HepG2 (cell line): ENCODE data around the gene MRGPRE. TPM values are rescaled to one million over a fixed set of nuclear protein-coding genes. Genes with fewer than 3 reads are reported as not detected.

Experiments
- ARID2 ChIP-seq: sonication (generic); formaldehyde crosslinking; IDR thresholded peaks from 2 replicates; pipeline ENCODE4 v1.8.1; 2022; ENCODE audit warnings: mild to moderate bottlenecking, missing genetic modification reagents, borderline replicate concordance
- ATF7 ChIP-seq, 2 experiments: fragments of 450-650 bp in 1 of 2; sonication (generic) in 1 of 2; formaldehyde crosslinking in 1 of 2; IDR thresholded peaks; 2 replicates each; pipeline versions ENCODE4 v1.4.0 to v1.6.1; 2016 to 2020; ENCODE audit warnings: antibody characterized with exemption in 1 of 2, mild to moderate bottlenecking in 1 of 2, missing genetic modification reagents in 1 of 2
- CREB1 ChIP-seq, 2 experiments: fragments of 450-650 bp in 1 of 2; IDR thresholded peaks; 2 replicates each; pipeline ENCODE4 v1.6.1; 2016 to 2017; ENCODE audit warnings: control low read depth in 1 of 2, mild to moderate bottlenecking in 1 of 2, missing compliant biosample characterization in 1 of 2, missing genetic modification characterization in 1 of 2
- ESRRA ChIP-seq: sonication (generic); formaldehyde crosslinking; IDR thresholded peaks from 2 replicates; pipeline ENCODE4 v1.5.1; 2020; ENCODE audit warnings: mild to moderate bottlenecking, low read depth, missing genetic modification reagents
- KDM4B ChIP-seq: sonication (generic); formaldehyde crosslinking; IDR thresholded peaks from 2 replicates; pipeline ENCODE4 v1.4.0; 2020; ENCODE audit warnings: missing genetic modification reagents
- ZNF318 ChIP-seq: sonication (generic); formaldehyde crosslinking; IDR thresholded peaks from 2 replicates; pipeline ENCODE4 v1.4.0; 2020; ENCODE audit warnings: mild to moderate bottlenecking, missing genetic modification reagents
- ZNF678 ChIP-seq: sonication (generic); formaldehyde crosslinking; IDR thresholded peaks from 2 replicates; pipeline ENCODE4 v1.4.0; 2020; ENCODE audit warnings: mild to moderate bottlenecking, missing genetic modification reagents
- ZNF704 ChIP-seq: sonication (generic); formaldehyde crosslinking; IDR thresholded peaks from 2 replicates; pipeline ENCODE4 v1.8.1; 2023; ENCODE audit warnings: mild to moderate bottlenecking, inconsistent platforms, moderate library complexity, missing genetic modification reagents, borderline replicate concordance
- polyA plus RNA-seq, 8 experiments: library from polyadenylated mRNA; depleted of rRNA in 3 of 8; stranded (reverse) in 7 of 8; unstranded in 1 of 8; fragments of >200 nt; fragmentation: Illumina TruSeq in 4 of 8; extraction: Trizol in 4 of 8; gene quantifications; 2 replicates each; pipeline versions ENCODE4 v1.2.1 to v1.2.3, GENCODE V29; 2011 to 2016; ENCODE audit warnings: low read depth in 4 of 8, missing spikeins in 1 of 8, mixed read lengths in 1 of 8; ENCODE audit not compliant: insufficient read depth in 1 of 8
- total RNA-seq, 5 experiments: library from RNA; depleted of rRNA; stranded (reverse); fragments of >200 nt; fragmentation: Illumina TruSeq; extraction: Trizol; gene quantifications; 2 replicates each; pipeline ENCODE4 v1.2.3, GENCODE V29; 2016; ENCODE audit warnings: low read depth in 1 of 5
- TF ChIP-seq, protein P1 (sequence below): sonication (generic); formaldehyde crosslinking; IDR thresholded peaks from 2 replicates; pipeline ENCODE4 v1.4.0; 2020; ENCODE audit warnings: missing genetic modification reagents

Gene MRGPRE
- total and polyA plus RNA-seq, 2 of the 13 experiments (the other 11 are each of a cell fraction or from before 2014, with no cell fraction given): not detected

GRCh38 chr11:3192511-3193372, 39.5 kb downstream of the MRGPRE start (continued):
- TF ChIP-seq ZNF318 (CRISPR knock-in tag): no peak
- TF ChIP-seq CREB1 (IDR thresholded peaks at IDR 0.05): no peak
- no peak for TF ChIP-seq CREB1 (CRISPR knock-in tag; IDR thresholded peaks at IDR 0.05)
- TF ChIP-seq, protein P1, sequence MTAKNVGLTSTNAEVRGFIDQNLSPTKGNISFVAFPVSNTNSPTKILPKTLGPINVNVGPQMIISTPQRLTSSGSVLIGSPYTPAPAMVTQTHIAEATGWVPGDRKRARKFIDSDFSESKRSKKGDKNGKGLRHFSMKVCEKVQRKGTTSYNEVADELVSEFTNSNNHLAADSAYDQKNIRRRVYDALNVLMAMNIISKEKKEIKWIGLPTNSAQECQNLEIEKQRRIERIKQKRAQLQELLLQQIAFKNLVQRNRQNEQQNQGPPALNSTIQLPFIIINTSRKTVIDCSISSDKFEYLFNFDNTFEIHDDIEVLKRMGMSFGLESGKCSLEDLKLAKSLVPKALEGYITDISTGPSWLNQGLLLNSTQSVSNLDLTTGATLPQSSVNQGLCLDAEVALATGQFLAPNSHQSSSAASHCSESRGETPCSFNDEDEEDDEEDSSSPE (CRISPR knock-in tag): no peak
- no peak for TF ChIP-seq ZNF704 (CRISPR knock-in tag)
- no peak for TF ChIP-seq ARID2
- TF ChIP-seq KDM4B (CRISPR knock-in tag): no peak
- no peak for TF ChIP-seq ATF7 (IDR thresholded peaks at IDR 0.05)
- TF ChIP-seq ATF7 (CRISPR knock-in tag; IDR thresholded peaks at IDR 0.05): no peak
- TF ChIP-seq ESRRA (CRISPR knock-in tag): no peak
- TF ChIP-seq ZNF678 (CRISPR knock-in tag): no peak
- TF ChIP-seq, all 625 proteins: peak for 0
